ENCODE data around the gene CYB5R2.

CYB5R2 gene

DNA sequence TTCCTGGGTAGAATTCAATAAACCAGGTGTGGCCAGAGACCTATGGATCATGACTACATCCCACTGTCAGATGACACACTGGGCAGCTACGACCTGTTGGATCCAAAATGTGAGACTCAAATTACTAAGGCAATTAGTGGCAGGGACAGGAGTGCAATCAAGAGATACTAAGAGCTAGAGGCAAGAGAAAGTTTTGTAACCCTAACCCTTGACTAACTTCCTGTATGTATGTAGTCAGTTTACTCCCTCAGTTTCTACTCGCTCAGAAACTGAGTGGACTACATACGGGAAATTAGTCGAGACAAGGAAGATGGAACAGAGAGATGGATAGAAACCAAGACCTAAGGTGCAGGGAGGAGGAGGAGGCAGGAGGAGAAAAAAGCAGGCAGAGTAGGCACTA lies 2.7 kb downstream of the CYB5R2 start:
- Histone ChIP-seq H3K9me3 (no peaks in the 10 kb centered on the region), H3K4me3 (no peak overlapping the region), H3K27ac (no peak overlapping the region), H3K4me1 (peaks cover 0 to 23% (median 16%) of the 10 kb centered on the region in 4 donors), H3K36me3 (peaks cover 0 to 17% (median 7%) of the 10 kb centered on the region in 3 donors), H3K27me3 (no peaks in the 10 kb centered on the region)
- no peak for DNase-seq
- intact Hi-C loops (cut with DNase I; ENCODE audit: low total_unique reads) = no loop called here
- TF ChIP-seq CTCF (IDR thresholded peaks at IDR 0.05) = no peak

DNA sequence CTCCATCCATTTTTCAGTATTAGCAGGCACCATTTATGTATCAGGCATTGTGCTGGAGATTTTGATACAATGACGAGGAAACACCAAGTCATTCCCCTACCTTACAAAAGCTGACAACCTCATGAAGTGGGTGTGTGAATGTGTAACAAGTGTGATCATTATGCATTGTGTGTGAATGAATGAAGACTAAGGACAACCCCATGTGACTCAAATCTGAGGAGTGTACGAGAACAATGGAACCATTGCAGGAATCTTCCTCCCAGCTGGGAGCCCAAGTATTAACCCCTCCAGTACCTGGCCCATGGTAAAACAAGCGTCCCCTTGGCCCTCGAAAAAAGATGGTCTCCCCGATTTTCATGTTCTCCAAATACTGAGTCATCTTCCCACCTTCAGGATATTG lies 4.4 kb downstream of the CYB5R2 start:
- no peak for DNase-seq
- Histone ChIP-seq H3K9me3 (no peaks in the 10 kb centered on the region), H3K4me1 (peaks cover 0 to 20% (median 13%) of the 10 kb centered on the region in 4 donors), H3K27me3 (no peaks in the 10 kb centered on the region), H3K4me3 (no peak overlapping the region), H3K27ac (no peak overlapping the region), H3K36me3 (peaks cover 0 to 24% (median 16%) of the 10 kb centered on the region in 3 donors)
- TF ChIP-seq CTCF (IDR thresholded peaks at IDR 0.05) = no peak
- intact Hi-C loops (cut with DNase I; ENCODE audit: low total_unique reads) = loop anchor here (5.0 kb wide), 1 partner anchor 157 kb away; the partner anchor contains the start of gene PPFIBP2

DNA sequence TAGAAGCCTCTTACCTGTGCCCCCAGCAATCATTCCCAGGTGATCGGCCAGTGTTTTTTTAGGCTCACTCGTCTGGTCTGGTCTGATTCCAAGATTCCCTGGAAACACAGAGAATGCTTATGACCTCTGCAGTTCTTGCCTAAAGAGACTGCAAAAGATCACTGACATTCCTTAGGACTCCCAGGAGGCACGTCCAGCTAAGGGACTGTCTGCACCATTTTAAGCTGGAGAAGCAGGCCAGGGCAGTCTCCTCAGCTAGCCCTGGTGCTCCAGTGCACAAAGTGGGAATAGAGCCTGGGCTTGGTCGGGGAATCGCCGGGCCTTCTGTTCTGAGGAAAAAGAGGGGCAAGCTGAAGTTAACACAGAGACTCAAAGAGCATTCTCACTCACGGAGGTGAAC lies 4.8 kb downstream of the CYB5R2 start:
- no peaks in the 10 kb centered on the region for H3K27me3 ChIP-seq
- H3K4me1 ChIP-seq = peaks cover 0 to 16% (median 11%) of the 10 kb centered on the region in 4 donors
- H3K27ac ChIP-seq = no peak overlapping the region
- intact Hi-C loops (cut with DNase I; ENCODE audit: low total_unique reads) = loop anchor here (5.0 kb wide), 1 partner anchor 156 kb away; the partner anchor contains the start of gene PPFIBP2
- DNase-seq = no peak
- no peaks in the 10 kb centered on the region for H3K9me3 ChIP-seq
- no peak overlapping the region for H3K4me3 ChIP-seq
- peaks cover 0 to 29% (median 16%) of the 10 kb centered on the region in 3 donors for H3K36me3 ChIP-seq
- TF ChIP-seq CTCF (IDR thresholded peaks at IDR 0.05) = no peak

GRCh38 chr11:7667460-7667859 lies 5.8 kb downstream of the CYB5R2 start:
- intact Hi-C loops (cut with DNase I; ENCODE audit: low total_unique reads) = loop anchor here (5.0 kb wide), 1 partner anchor 155 kb away; the partner anchor contains the start of gene PPFIBP2
- no peak for TF ChIP-seq CTCF (IDR thresholded peaks at IDR 0.05)
- Histone ChIP-seq H3K4me1 (peaks cover 0 to 8% (median 2%) of the 10 kb centered on the region in 4 donors), H3K9me3 (no peaks in the 10 kb centered on the region), H3K27me3 (no peaks in the 10 kb centered on the region), H3K36me3 (peaks cover 0 to 31% (median 16%) of the 10 kb centered on the region in 3 donors), H3K4me3 (no peak overlapping the region), H3K27ac (no peak overlapping the region)
- DNase-seq = no peak

DNA sequence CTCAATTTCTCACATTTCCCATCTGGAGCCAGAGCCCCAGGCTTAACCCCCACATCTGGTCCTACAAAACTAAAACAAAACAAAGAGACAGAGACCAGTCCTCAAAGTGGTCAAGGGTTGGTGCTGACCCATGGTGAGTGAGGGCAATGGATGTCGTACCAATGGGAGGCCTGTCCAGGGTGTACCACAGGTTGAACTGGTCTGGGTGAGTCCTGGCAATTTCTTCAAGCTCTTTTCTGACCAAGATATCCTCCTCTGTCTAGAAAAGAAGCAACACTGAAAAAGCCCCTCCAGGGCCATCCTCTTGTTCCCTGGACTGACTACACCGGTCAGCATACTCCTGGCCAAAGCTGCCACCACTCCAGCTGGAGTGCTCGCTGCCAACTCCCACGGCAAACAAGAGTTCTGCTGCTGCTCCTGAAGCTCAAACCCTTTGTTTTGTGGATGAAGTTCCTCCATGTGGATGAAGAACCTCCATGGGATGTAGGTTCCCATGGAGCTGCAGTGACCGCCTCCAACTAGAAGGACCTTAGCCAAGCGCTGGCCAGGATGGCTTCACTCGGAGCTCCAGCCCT lies 6.9 kb downstream of the CYB5R2 start:
- DNase-seq = no peak
- Histone ChIP-seq H3K4me3 (no peak overlapping the region), H3K36me3 (peaks cover 0 to 31% (median 16%) of the 10 kb centered on the region in 3 donors), H3K27ac (no peak overlapping the region), H3K4me1 (peaks cover 0 to 4% (median 0%) of the 10 kb centered on the region in 4 donors), H3K27me3 (no peaks in the 10 kb centered on the region), H3K9me3 (no peaks in the 10 kb centered on the region)
- no peak for TF ChIP-seq CTCF (IDR thresholded peaks at IDR 0.05)
- intact Hi-C loops (cut with DNase I; ENCODE audit: low total_unique reads) = loop anchor here (1.0 to 5.0 kb wide), 2 partner anchors 95 to 154 kb away; partner anchors contain the start of gene PPFIBP2

Measured in tibial artery (tissue), 4 donors.